IMR-90 (cell line): Measurements from ENCODE around the gene PCDHGB3. TPM values are rescaled to one million over a fixed set of nuclear protein-coding genes. Genes with fewer than 3 reads are reported as not detected.

Experiments
- ATAC-seq: fragments of 200-7000 bp; cut with Tn5 transposase; 2 replicates; pipeline ENCODE4 v1.9.1; 2020; ENCODE audit warnings: low read depth, mild to moderate bottlenecking, moderate library complexity
- BruUV-seq: library from RNA; stranded (reverse); fragments of 400-500 nt; replicated peaks from 2 replicates; lab custom pipeline; 2021; lab: Mats Ljungman, UMichigan
- CTCF ChIA-PET: fragments of 300-600 bp; formaldehyde crosslinking; extraction: SDS; loops from one replicate; lab custom pipeline; 2021; ENCODE audit warnings: antibody characterized with exemption; lab: Yijun Ruan, JAX
- POLR2A ChIA-PET: fragments of 300-600 bp; sonication (Branson Sonifier 250); formaldehyde crosslinking; loops from one replicate; lab custom pipeline; 2022; ENCODE audit warnings: antibody characterized with exemption; ENCODE audit not compliant: unreplicated experiment; lab: Charles Lee
- DNase-seq: peaks from one replicate; pipeline ENCODE4 v3.0.0; 2013
- H2AFZ ChIP-seq: replicated peaks from 2 replicates; pipeline ENCODE3; 2013; ENCODE audit warnings: low read length, mild to moderate bottlenecking; ENCODE audit not compliant: poor library complexity
- H2AK5ac ChIP-seq: 2 replicates; pipeline ENCODE4 v1.6.1; 2013; ENCODE audit warnings: low read depth, low read length, inconsistent platforms
- H2AK9ac ChIP-seq: replicated peaks from 2 replicates; pipeline ENCODE3; 2013; ENCODE audit warnings: mild to moderate bottlenecking, low read depth, low read length, moderate library complexity; ENCODE audit not compliant: poor library complexity
- H2BK120ac ChIP-seq: 2 replicates; pipeline ENCODE4 v1.6.1; 2013; ENCODE audit warnings: low read depth, low read length, inconsistent platforms
- H2BK15ac ChIP-seq: 3 replicates; pipeline ENCODE4 v1.6.1; 2013; ENCODE audit warnings: low read depth, low read length, inconsistent platforms
- H2BK20ac ChIP-seq: 2 replicates; pipeline ENCODE4 v1.6.1; 2013; ENCODE audit warnings: low read depth, mild to moderate bottlenecking, inconsistent platforms, low read length, moderate library complexity
- H2BK5ac ChIP-seq: 2 replicates; pipeline ENCODE4 v1.6.1; 2013; ENCODE audit warnings: mild to moderate bottlenecking, low read depth, low read length, inconsistent platforms; ENCODE audit not compliant: poor library complexity, severe bottlenecking
- H3K14ac ChIP-seq: replicated peaks from 2 replicates; pipeline ENCODE4 v1.6.1; 2013; ENCODE audit warnings: low read depth, low read length, inconsistent platforms
- H3K18ac ChIP-seq: 2 replicates; pipeline ENCODE4 v1.6.1; 2013; ENCODE audit warnings: low read depth, low read length, control low read depth
- H3K23ac ChIP-seq: 2 replicates; pipeline ENCODE4 v1.6.1; 2013; ENCODE audit warnings: low read depth, low read length, inconsistent platforms
- H3K27ac ChIP-seq: 2 replicates; pipeline ENCODE4 v1.5.1; 2013; ENCODE audit warnings: mild to moderate bottlenecking, control low read depth, low read length; ENCODE audit not compliant: insufficient read depth
- H3K27me3 ChIP-seq: 2 replicates; pipeline ENCODE4 v1.6.1; 2013; ENCODE audit warnings: low read length; ENCODE audit not compliant: control insufficient read depth, insufficient read depth
- H3K36me3 ChIP-seq: 2 replicates; pipeline ENCODE4 v1.6.1; 2013; ENCODE audit warnings: low read length, mixed read lengths; ENCODE audit not compliant: control insufficient read depth, insufficient read depth
- H3K4ac ChIP-seq: 2 replicates; pipeline ENCODE4 v1.6.1; 2013; ENCODE audit warnings: low read depth, low read length, inconsistent platforms
- H3K4me1 ChIP-seq: 2 replicates; pipeline ENCODE4 v1.6.1; 2013; ENCODE audit warnings: low read length, mixed read lengths; ENCODE audit not compliant: control insufficient read depth, insufficient read depth
- H3K4me2 ChIP-seq: 2 replicates; pipeline ENCODE4 v1.6.1; 2013; ENCODE audit warnings: low read depth, mild to moderate bottlenecking, control low read depth, low read length, moderate library complexity
- H3K4me3 ChIP-seq: 2 replicates; pipeline ENCODE4 v1.5.1; 2013; ENCODE audit warnings: low read depth, mild to moderate bottlenecking, control low read depth, low read length, moderate library complexity; ENCODE audit not compliant: insufficient read depth
- H3K56ac ChIP-seq: 2 replicates; pipeline ENCODE4 v1.6.1; 2013; ENCODE audit warnings: low read length, inconsistent platforms; ENCODE audit not compliant: insufficient read depth; ENCODE audit errors: extremely low read depth
- H3K79me1 ChIP-seq, 2 experiments: 2 replicates each; pipeline ENCODE4 v1.6.1; 2013; ENCODE audit warnings: low read length in 2 of 2, inconsistent platforms in 1 of 2, low read depth in 1 of 2
- H3K9ac ChIP-seq: 2 replicates; pipeline ENCODE4 v1.6.1; 2013; ENCODE audit warnings: low read depth, low read length, control low read depth
- H3K9me1 ChIP-seq: 2 replicates; pipeline ENCODE4 v1.6.1; 2013; ENCODE audit warnings: low read length, inconsistent platforms; ENCODE audit not compliant: insufficient read depth
- H3K9me3 ChIP-seq: 2 replicates; pipeline ENCODE4 v1.6.1; 2013; ENCODE audit warnings: low read length; ENCODE audit not compliant: control insufficient read depth, insufficient read depth
- H4K20me1 ChIP-seq: 2 replicates; pipeline ENCODE4 v1.6.1; 2013; ENCODE audit warnings: low read length, inconsistent platforms; ENCODE audit not compliant: insufficient read depth
- H4K5ac ChIP-seq: 2 replicates; pipeline ENCODE4 v1.6.1; 2013; ENCODE audit warnings: mild to moderate bottlenecking, low read depth, low read length, control low read depth
- H4K8ac ChIP-seq, 2 experiments: 2 replicates each; pipeline ENCODE4 v1.6.1; 2013; ENCODE audit warnings: low read depth in 2 of 2, low read length in 2 of 2, control low read depth in 1 of 2, inconsistent platforms in 1 of 2
- H4K91ac ChIP-seq: 2 replicates; pipeline ENCODE4 v1.6.1; 2013; ENCODE audit warnings: low read depth, low read length, inconsistent platforms; ENCODE audit not compliant: insufficient read depth
- BHLHE40 ChIP-seq: fragments of 150-350 bp; IDR thresholded peaks from 2 replicates; pipeline ENCODE4 v1.6.1; 2016; ENCODE audit warnings: mild to moderate bottlenecking, low read depth, low read length
- CEBPB ChIP-seq: IDR thresholded peaks from 2 replicates; pipeline ENCODE4 v1.6.1; 2012; ENCODE audit warnings: low read depth, low read length, improper control_type of control experiment
- FOS ChIP-seq: fragments of 150-350 bp; IDR thresholded peaks from 2 replicates; pipeline ENCODE4 v1.6.1; 2016; ENCODE audit warnings: low read depth, low read length
- MAZ ChIP-seq: IDR thresholded peaks from 2 replicates; pipeline ENCODE4 v1.6.1; 2012; ENCODE audit warnings: low read depth, mild to moderate bottlenecking, low read length, improper control_type of control experiment, moderate library complexity, borderline replicate concordance
- MXI1 ChIP-seq: IDR thresholded peaks from 2 replicates; pipeline ENCODE4 v1.6.1; 2012; ENCODE audit warnings: low read depth, mild to moderate bottlenecking, low read length, moderate library complexity, borderline replicate concordance
- NFE2L2 ChIP-seq: fragments of 150-350 bp; IDR thresholded peaks from 2 replicates; pipeline ENCODE4 v1.6.1; 2016; ENCODE audit warnings: low read depth, mild to moderate bottlenecking, low read length
- POLR2A ChIP-seq: IDR thresholded peaks from 2 replicates; pipeline ENCODE4 v1.6.1; 2012; ENCODE audit warnings: mild to moderate bottlenecking, low read depth, low read length
- RAD21 ChIP-seq: IDR thresholded peaks from 2 replicates; pipeline ENCODE4 v1.6.1; 2012; ENCODE audit warnings: low read length, improper control_type of control experiment
- RCOR1 ChIP-seq: IDR thresholded peaks from 2 replicates; pipeline ENCODE4 v1.6.1; 2012; ENCODE audit warnings: mild to moderate bottlenecking, low read length, improper control_type of control experiment; ENCODE audit not compliant: insufficient replicate concordance
- SMC3 ChIP-seq: fragments of 150-350 bp; IDR thresholded peaks from 2 replicates; pipeline ENCODE4 v1.6.1; 2016; ENCODE audit warnings: low read depth, mild to moderate bottlenecking, antibody characterized with exemption, low read length, moderate library complexity
- WGBS, 2 experiments: methylation state at CpG; one replicate each; pipeline versions ENCODE4 v1.1.5 to v1.1.7; 2013; ENCODE audit warnings: missing lambda C conversion rate in 2 of 2; ENCODE audit not compliant: insufficient read length in 1 of 2; ENCODE audit errors: extremely low coverage in 2 of 2; 5-methylcytosine and 5-hydroxymethylcytosine counted together
- dilution Hi-C: fragments of 300-500 bp; cut with HindIII; formaldehyde crosslinking; loops from one replicate; pipeline ENCODE4 v1.14.3; 2018; ENCODE audit warnings: low sequenced_read_pairs; ENCODE audit not compliant: unreplicated experiment
- in situ Hi-C: fragments of 300-500 bp; cut with MboI; formaldehyde crosslinking; loops from 3 replicates; pipeline ENCODE4 v1.14.3; 2019; ENCODE audit warnings: low sequenced_read_pairs, inconsistent platforms, mixed read lengths
- intact Hi-C: fragments of 100-400 bp; cut with micrococcal nuclease; formaldehyde crosslinking; loops from 2 replicates; pipeline ENCODE4 v1.10.0; 2022
- polyA plus RNA-seq, 3 experiments: library from polyadenylated mRNA; depleted of rRNA; stranded (reverse); fragments of >200 nt; gene quantifications; 2 replicates each; pipeline ENCODE4 v1.2.3, GENCODE V29; 2012; ENCODE audit warnings: low replicate concordance in 1 of 3
- total RNA-seq: library from RNA; depleted of rRNA; stranded (reverse); fragments of >200 nt; gene quantifications from 2 replicates; pipeline ENCODE4 v1.2.3, GENCODE V29; 2012
- TF ChIP-seq, protein P1 (sequence below): conservative IDR thresholded peaks from 2 replicates; pipeline ENCODE4 v1.5.1; 2012; ENCODE audit warnings: mild to moderate bottlenecking, low read depth, low read length, improper control_type of control experiment
- TF ChIP-seq, protein P2 (sequence below): fragments of 150-350 bp; IDR thresholded peaks from 2 replicates; pipeline ENCODE4 v1.6.1; 2016; ENCODE audit warnings: low read depth, mild to moderate bottlenecking, low read length, moderate library complexity, borderline replicate concordance
- TF ChIP-seq, protein P3 (sequence below): fragments of 150-350 bp; IDR thresholded peaks from 2 replicates; pipeline ENCODE4 v1.6.1; 2017; ENCODE audit warnings: mild to moderate bottlenecking, antibody characterized with exemption, low read length, low read depth

Gene PCDHGB3
- total and polyA plus RNA-seq, 2 of the 4 experiments (the other 2 are of a cell fraction): 3.4 to 5.9 TPM

DNA sequence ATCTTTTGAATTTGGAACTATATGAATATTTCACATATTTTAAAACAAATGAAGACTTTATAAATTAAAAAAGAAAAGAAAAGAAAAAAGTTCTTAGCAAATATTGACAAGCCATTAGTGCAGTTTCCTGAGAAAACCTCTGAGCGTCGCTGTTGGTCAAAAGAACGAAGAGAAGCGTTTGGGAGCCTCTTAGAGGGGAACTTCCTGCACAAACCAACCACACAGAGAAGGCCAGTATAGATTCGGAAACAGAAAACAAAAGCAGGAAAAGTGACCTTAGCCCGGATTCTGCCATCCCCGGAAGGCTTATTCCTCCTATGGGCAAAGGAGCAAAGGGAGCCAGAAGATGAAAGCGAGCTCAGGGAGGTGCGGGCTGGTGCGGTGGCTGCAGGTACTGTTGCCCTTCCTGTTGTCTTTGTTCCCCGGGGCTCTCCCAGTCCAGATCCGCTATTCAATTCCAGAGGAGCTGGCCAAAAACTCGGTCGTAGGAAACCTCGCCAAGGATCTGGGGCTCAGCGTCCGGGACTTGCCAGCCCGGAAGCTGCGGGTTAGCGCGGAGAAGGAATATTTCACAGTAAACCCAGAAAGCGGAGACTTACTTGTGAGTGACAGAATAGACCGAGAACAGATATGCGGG, 10.1 kb upstream of the PCDHGB3 start, which contains the start of gene PCDHGB2 (continued):
- TF ChIP-seq, protein P1, sequence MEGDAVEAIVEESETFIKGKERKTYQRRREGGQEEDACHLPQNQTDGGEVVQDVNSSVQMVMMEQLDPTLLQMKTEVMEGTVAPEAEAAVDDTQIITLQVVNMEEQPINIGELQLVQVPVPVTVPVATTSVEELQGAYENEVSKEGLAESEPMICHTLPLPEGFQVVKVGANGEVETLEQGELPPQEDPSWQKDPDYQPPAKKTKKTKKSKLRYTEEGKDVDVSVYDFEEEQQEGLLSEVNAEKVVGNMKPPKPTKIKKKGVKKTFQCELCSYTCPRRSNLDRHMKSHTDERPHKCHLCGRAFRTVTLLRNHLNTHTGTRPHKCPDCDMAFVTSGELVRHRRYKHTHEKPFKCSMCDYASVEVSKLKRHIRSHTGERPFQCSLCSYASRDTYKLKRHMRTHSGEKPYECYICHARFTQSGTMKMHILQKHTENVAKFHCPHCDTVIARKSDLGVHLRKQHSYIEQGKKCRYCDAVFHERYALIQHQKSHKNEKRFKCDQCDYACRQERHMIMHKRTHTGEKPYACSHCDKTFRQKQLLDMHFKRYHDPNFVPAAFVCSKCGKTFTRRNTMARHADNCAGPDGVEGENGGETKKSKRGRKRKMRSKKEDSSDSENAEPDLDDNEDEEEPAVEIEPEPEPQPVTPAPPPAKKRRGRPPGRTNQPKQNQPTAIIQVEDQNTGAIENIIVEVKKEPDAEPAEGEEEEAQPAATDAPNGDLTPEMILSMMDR: peak; percentile 48

DNA sequence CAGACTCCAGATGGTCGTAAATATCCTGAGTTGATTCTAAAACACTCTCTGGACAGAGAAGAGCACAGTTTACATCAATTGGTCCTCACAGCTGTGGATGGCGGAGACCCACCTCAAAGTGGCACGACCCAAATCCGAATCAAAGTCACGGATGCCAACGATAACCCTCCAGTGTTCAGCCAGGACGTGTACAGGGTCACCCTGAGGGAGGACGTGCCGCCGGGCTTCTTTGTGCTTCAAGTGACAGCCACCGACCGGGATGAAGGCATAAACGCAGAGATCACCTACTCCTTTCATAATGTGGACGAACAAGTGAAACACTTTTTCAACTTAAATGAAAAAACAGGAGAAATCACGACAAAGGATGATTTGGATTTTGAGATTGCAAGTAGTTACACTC, 9.4 kb upstream of the PCDHGB3 start:
- no peak overlapping the region for H4K5ac ChIP-seq
- H2AK9ac ChIP-seq: no peak overlapping the region
- H2BK120ac ChIP-seq: no peak overlapping the region
- POLR2A ChIA-PET: no interaction called here
- dilution Hi-C loops: no loop called here
- no peak overlapping the region for H4K8ac ChIP-seq
- no peak overlapping the region for H4K91ac ChIP-seq
- H3K56ac ChIP-seq: no peak overlapping the region
- H2AFZ ChIP-seq: no peak overlapping the region
- H2AK5ac ChIP-seq: no peak overlapping the region
- WGBS, 2 experiments: 60% methylated on average over 1 of the region's 15 CpGs; no CpG with 5 or more reads in 1 of the 2 experiments
- H3K27me3 ChIP-seq: peaks cover 2% of the 10 kb centered on the region; the same call in 1 of the 2 replicates
- BruUV-seq: no TSS peak
- no peak overlapping the region for H2BK5ac ChIP-seq
- ATAC-seq (no peak), DNase-seq (no peak)
- peaks cover 7% of the 10 kb centered on the region; the same call in 1 of the 2 replicates for H3K36me3 ChIP-seq
- no peak overlapping the region for H3K27ac ChIP-seq
- peaks cover 63% of the 10 kb centered on the region for H3K9me3 ChIP-seq
- intact Hi-C loops: loop anchor here (5.0 kb wide), 1 partner anchor 33 kb away; no protein-coding TSS in a partner anchor
- no peaks in the 10 kb centered on the region for H4K20me1 ChIP-seq
- no peak overlapping the region for H3K4me3 ChIP-seq
- H3K9me1 ChIP-seq: no peaks in the 10 kb centered on the region
- H3K79me1 ChIP-seq: peaks cover 0 to 3% of the 10 kb centered on the region in 2 experiments; a peak in 1 of 4 replicates
- no peak overlapping the region for H3K23ac ChIP-seq
- H3K4me2 ChIP-seq: peak overlapping the region; percentile 22; the same call in 1 of the 2 replicates
- H2BK20ac ChIP-seq: no peak overlapping the region
- no peak overlapping the region for H3K14ac ChIP-seq
- no peaks in the 10 kb centered on the region for H3K4me1 ChIP-seq
- in situ Hi-C loops: no loop called here
- H3K4ac ChIP-seq: no peak overlapping the region
- H3K9ac ChIP-seq: no peak overlapping the region
- H3K18ac ChIP-seq: no peak overlapping the region
- H2BK15ac ChIP-seq: no peak overlapping the region
- CTCF ChIA-PET: interaction anchor here (0.7 kb wide), 1 partner anchor 40 kb away, joined by 3 read pairs; the partner anchor contains the start of gene TAF7
- no peak for TF ChIP-seq RAD21
- TF ChIP-seq, protein P2, sequence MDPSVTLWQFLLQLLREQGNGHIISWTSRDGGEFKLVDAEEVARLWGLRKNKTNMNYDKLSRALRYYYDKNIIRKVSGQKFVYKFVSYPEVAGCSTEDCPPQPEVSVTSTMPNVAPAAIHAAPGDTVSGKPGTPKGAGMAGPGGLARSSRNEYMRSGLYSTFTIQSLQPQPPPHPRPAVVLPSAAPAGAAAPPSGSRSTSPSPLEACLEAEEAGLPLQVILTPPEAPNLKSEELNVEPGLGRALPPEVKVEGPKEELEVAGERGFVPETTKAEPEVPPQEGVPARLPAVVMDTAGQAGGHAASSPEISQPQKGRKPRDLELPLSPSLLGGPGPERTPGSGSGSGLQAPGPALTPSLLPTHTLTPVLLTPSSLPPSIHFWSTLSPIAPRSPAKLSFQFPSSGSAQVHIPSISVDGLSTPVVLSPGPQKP: no peak
- TF ChIP-seq, protein P3, sequence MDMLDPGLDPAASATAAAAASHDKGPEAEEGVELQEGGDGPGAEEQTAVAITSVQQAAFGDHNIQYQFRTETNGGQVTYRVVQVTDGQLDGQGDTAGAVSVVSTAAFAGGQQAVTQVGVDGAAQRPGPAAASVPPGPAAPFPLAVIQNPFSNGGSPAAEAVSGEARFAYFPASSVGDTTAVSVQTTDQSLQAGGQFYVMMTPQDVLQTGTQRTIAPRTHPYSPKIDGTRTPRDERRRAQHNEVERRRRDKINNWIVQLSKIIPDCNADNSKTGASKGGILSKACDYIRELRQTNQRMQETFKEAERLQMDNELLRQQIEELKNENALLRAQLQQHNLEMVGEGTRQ: no peak
- TF ChIP-seq MAZ: no peak
- no peak for TF ChIP-seq SMC3
- no peak for TF ChIP-seq NFE2L2
- TF ChIP-seq BHLHE40: no peak
- TF ChIP-seq POLR2A: no peak
- TF ChIP-seq FOS: no peak
- no peak for TF ChIP-seq RCOR1
- TF ChIP-seq MXI1: no peak
- no peak for TF ChIP-seq CEBPB
